Measurements from ENCODE around the gene KRTAP2-3. TPM values are rescaled to one million over a fixed set of nuclear protein-coding genes. Genes with fewer than 3 reads are reported as not detected.
A peak's percentile ranks its signal among the peaks of the same experiment; 100 is the strongest.

KRTAP2-3 gene
- total and polyA plus RNA-seq, 2 experiments from 2014 or later: not detected

DNA sequence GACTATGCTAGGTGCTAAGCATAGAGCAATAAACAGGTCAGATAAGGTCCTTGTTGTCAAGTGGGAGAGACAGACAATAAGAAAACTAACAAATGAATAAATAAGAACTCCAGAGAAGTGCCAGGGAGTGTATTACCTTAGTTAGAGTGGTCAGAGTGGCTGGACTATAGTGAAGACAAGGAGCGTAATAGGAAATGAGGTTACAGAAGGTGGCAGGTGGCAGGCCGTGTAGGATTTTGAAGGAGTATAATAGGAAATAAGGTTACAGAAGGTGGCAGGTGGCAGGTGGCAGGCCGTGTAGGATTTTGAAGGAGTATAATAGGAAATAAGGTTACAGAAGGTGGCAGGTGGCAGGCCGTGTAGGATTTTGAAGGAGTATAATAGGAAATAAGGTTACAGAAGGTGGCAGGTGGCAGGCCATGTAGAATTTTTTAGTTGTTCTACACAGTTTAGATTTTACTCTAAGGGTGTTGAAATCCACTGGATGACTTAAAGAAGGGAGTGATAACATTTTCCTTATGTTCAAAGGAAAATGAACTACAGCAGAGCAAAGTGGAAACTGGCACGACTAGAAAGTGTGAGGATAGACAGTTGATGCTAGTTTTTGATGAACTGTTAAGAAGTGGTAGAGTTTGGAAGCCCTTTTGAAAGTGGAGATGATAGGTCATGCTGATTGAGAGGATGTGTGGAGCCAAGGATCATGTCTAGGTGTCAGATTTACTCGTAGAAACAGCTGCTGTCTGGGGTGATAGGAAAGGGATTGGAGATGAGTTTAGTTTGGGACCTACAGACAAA is 47.4 kb downstream of the KRTAP2-3 start:
- Histone ChIP-seq H3K4me1 (ENCODE audit: insufficient read depth) (peaks cover 14% of the 10 kb centered on the region), H3K27ac (ENCODE audit: low read depth) (no peak overlapping the region), H2AFZ (peak overlapping the region; percentile 44; the same call in 1 of the 2 replicates), H3K27me3 (ENCODE audit: insufficient read depth) (no peaks in the 10 kb centered on the region), H3K79me2 (replicated peaks; ENCODE audit: insufficient read depth) (no peaks in the 10 kb centered on the region), H3K4me3 (no peak overlapping the region), H3K4me2 (no peak overlapping the region), H3K36me3 (ENCODE audit: insufficient read depth) (no peaks in the 10 kb centered on the region), H3F3A (replicated peaks; ENCODE audit: low read depth) (no peaks in the 10 kb centered on the region), H3K9me2 (ENCODE audit: insufficient read depth) (no peaks in the 10 kb centered on the region; the same call in 1 of the 2 replicates), H4K20me1 (replicated peaks; ENCODE audit: insufficient read depth) (no peaks in the 10 kb centered on the region)
- peaks cover 1% of the 10 kb centered on the region for H3K27me3 Mint-ChIP-seq (ENCODE audit: insufficient read depth, low read depth, poor library complexity)
- H3K9me3 Mint-ChIP-seq: no peaks in the 10 kb centered on the region
- no peak overlapping the region for H3K4me3 Mint-ChIP-seq
- ATAC-seq (no peak), DNase-seq (ENCODE audit: low spot score) (no peak)
- TF ChIP-seq, protein P1, sequence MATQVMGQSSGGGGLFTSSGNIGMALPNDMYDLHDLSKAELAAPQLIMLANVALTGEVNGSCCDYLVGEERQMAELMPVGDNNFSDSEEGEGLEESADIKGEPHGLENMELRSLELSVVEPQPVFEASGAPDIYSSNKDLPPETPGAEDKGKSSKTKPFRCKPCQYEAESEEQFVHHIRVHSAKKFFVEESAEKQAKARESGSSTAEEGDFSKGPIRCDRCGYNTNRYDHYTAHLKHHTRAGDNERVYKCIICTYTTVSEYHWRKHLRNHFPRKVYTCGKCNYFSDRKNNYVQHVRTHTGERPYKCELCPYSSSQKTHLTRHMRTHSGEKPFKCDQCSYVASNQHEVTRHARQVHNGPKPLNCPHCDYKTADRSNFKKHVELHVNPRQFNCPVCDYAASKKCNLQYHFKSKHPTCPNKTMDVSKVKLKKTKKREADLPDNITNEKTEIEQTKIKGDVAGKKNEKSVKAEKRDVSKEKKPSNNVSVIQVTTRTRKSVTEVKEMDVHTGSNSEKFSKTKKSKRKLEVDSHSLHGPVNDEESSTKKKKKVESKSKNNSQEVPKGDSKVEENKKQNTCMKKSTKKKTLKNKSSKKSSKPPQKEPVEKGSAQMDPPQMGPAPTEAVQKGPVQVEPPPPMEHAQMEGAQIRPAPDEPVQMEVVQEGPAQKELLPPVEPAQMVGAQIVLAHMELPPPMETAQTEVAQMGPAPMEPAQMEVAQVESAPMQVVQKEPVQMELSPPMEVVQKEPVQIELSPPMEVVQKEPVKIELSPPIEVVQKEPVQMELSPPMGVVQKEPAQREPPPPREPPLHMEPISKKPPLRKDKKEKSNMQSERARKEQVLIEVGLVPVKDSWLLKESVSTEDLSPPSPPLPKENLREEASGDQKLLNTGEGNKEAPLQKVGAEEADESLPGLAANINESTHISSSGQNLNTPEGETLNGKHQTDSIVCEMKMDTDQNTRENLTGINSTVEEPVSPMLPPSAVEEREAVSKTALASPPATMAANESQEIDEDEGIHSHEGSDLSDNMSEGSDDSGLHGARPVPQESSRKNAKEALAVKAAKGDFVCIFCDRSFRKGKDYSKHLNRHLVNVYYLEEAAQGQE (IDR thresholded peaks at IDR 0.05; ENCODE audit: unreplicated experiment): no peak
- TF ChIP-seq CREB1 (CRISPR knock-in tag; IDR thresholded peaks at IDR 0.05; ENCODE audit: low read depth): no peak
- no peak for TF ChIP-seq STAT1 (IDR thresholded peaks at IDR 0.05; ENCODE audit: unreplicated experiment)
- TF ChIP-seq, protein P2, sequence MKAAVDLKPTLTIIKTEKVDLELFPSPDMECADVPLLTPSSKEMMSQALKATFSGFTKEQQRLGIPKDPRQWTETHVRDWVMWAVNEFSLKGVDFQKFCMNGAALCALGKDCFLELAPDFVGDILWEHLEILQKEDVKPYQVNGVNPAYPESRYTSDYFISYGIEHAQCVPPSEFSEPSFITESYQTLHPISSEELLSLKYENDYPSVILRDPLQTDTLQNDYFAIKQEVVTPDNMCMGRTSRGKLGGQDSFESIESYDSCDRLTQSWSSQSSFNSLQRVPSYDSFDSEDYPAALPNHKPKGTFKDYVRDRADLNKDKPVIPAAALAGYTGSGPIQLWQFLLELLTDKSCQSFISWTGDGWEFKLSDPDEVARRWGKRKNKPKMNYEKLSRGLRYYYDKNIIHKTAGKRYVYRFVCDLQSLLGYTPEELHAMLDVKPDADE (IDR thresholded peaks at IDR 0.05): no peak
- TF ChIP-seq ZNF114 (CRISPR knock-in tag; IDR thresholded peaks at IDR 0.05): no peak
- no peak for TF ChIP-seq NANOG (IDR thresholded peaks at IDR 0.05; ENCODE audit: borderline replicate concordance)
- no peak for TF ChIP-seq POLR2AphosphoS5 (IDR thresholded peaks at IDR 0.05; ENCODE audit: low read depth)
- no peak for TF ChIP-seq EZH2 (IDR thresholded peaks at IDR 0.05; ENCODE audit: low read depth, unreplicated experiment)
- TF ChIP-seq, protein P3, sequence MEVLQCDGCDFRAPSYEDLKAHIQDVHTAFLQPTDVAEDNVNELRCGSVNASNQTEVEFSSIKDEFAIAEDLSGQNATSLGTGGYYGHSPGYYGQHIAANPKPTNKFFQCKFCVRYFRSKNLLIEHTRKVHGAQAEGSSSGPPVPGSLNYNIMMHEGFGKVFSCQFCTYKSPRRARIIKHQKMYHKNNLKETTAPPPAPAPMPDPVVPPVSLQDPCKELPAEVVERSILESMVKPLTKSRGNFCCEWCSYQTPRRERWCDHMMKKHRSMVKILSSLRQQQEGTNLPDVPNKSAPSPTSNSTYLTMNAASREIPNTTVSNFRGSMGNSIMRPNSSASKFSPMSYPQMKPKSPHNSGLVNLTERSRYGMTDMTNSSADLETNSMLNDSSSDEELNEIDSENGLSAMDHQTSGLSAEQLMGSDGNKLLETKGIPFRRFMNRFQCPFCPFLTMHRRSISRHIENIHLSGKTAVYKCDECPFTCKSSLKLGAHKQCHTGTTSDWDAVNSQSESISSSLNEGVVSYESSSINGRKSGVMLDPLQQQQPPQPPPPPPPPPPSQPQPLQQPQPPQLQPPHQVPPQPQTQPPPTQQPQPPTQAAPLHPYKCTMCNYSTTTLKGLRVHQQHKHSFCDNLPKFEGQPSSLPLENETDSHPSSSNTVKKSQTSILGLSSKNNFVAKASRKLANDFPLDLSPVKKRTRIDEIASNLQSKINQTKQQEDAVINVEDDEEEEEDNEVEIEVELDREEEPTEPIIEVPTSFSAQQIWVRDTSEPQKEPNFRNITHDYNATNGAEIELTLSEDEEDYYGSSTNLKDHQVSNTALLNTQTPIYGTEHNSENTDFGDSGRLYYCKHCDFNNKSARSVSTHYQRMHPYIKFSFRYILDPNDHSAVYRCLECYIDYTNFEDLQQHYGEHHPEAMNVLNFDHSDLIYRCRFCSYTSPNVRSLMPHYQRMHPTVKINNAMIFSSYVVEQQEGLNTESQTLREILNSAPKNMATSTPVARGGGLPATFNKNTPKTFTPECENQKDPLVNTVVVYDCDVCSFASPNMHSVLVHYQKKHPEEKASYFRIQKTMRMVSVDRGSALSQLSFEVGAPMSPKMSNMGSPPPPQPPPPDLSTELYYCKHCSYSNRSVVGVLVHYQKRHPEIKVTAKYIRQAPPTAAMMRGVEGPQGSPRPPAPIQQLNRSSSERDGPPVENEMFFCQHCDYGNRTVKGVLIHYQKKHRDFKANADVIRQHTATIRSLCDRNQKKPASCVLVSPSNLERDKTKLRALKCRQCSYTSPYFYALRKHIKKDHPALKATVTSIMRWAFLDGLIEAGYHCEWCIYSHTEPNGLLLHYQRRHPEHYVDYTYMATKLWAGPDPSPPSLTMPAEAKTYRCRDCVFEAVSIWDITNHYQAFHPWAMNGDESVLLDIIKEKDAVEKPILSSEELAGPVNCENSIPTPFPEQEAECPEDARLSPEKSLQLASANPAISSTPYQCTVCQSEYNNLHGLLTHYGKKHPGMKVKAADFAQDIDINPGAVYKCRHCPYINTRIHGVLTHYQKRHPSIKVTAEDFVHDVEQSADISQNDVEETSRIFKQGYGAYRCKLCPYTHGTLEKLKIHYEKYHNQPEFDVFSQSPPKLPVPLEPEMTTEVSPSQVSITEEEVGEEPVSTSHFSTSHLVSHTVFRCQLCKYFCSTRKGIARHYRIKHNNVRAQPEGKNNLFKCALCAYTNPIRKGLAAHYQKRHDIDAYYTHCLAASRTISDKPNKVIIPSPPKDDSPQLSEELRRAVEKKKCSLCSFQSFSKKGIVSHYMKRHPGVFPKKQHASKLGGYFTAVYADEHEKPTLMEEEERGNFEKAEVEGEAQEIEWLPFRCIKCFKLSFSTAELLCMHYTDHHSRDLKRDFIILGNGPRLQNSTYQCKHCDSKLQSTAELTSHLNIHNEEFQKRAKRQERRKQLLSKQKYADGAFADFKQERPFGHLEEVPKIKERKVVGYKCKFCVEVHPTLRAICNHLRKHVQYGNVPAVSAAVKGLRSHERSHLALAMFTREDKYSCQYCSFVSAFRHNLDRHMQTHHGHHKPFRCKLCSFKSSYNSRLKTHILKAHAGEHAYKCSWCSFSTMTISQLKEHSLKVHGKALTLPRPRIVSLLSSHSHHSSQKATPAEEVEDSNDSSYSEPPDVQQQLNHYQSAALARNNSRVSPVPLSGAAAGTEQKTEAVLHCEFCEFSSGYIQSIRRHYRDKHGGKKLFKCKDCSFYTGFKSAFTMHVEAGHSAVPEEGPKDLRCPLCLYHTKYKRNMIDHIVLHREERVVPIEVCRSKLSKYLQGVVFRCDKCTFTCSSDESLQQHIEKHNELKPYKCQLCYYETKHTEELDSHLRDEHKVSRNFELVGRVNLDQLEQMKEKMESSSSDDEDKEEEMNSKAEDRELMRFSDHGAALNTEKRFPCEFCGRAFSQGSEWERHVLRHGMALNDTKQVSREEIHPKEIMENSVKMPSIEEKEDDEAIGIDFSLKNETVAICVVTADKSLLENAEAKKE (CRISPR knock-in tag; IDR thresholded peaks at IDR 0.05): no peak
- TF ChIP-seq ZNF331 (CRISPR knock-in tag; IDR thresholded peaks at IDR 0.05; ENCODE audit: low read depth): no peak
- TF ChIP-seq JUNB (IDR thresholded peaks at IDR 0.05; ENCODE audit: unreplicated experiment): no peak
- TF ChIP-seq EZH2phosphoT487 (IDR thresholded peaks at IDR 0.05; ENCODE audit: unreplicated experiment): no peak
- H3K36me3 Mint-ChIP-seq (ENCODE audit: low read depth): no peaks in the 10 kb centered on the region
- peaks cover 10% of the 10 kb centered on the region; the same call in 2 of the 3 replicates for H3K4me1 Mint-ChIP-seq
- H3K27ac Mint-ChIP-seq: no peak overlapping the region

Measured in GM23338 (cell line).